Memory B cell (primary cell): Measurements from ENCODE around the gene LYSMD1.
A peak's percentile ranks its signal among the peaks of the same experiment; 100 is the strongest.
"Not testable (repeated sequence)": the region's sequence is repeated elsewhere in the genome, so short reads cannot be mapped to it uniquely, and the experiment has no call there.

Experiments
- ATAC-seq: fragments of 150-1000 bp; cut with Tn5 transposase; 2 replicates; pipeline ENCODE4 v1.10.0; 2021; ENCODE audit warnings: low read depth, mild to moderate bottlenecking, moderate library complexity
- DNase-seq, 2 donors: peaks; one replicate each; pipeline ENCODE4 v3.0.0; 2022; ENCODE audit warnings: low spot score in 2 of 2
- H3K27ac Mint-ChIP-seq: one replicate; pipeline ENCODE4 v1.8.0; 2022; ENCODE audit warnings: mild to moderate bottlenecking, moderate library complexity, mixed read lengths
- H3K27me3 Mint-ChIP-seq: one replicate; pipeline ENCODE4 v1.8.0; 2022; ENCODE audit warnings: mixed read lengths
- H3K36me3 Mint-ChIP-seq: one replicate; pipeline ENCODE4 v1.8.0; 2022; ENCODE audit warnings: mild to moderate bottlenecking, mixed read lengths
- H3K4me1 Mint-ChIP-seq: one replicate; pipeline ENCODE4 v1.8.0; 2022; ENCODE audit warnings: mixed read lengths
- H3K4me3 Mint-ChIP-seq: one replicate; pipeline ENCODE4 v1.8.0; 2022; ENCODE audit warnings: mild to moderate bottlenecking, moderate library complexity, mixed read lengths
- H3K9me3 Mint-ChIP-seq: one replicate; pipeline ENCODE4 v1.8.0; 2022; ENCODE audit warnings: mixed read lengths

The LYSMD1 gene

GRCh38 chr1:151165738-151166504 lies at the start of gene LYSMD1, which contains the start of gene SCNM1:
Gene LYSMD1 (minus strand): TSS chr1:151165902. CDS start chr1:151165258, 644 bp downstream.
Gene SCNM1 (plus strand): TSS chr1:151166144. CDS start chr1:151166153, 9 bp downstream.
- ATAC-seq (peak; percentile 96), DNase-seq (peak; percentile 86 to 93)
- Mint-ChIP-seq H3K36me3 (peaks cover 20% of the 10 kb centered on the region), H3K9me3 (no peaks in the 10 kb centered on the region), H3K27me3 (no peaks in the 10 kb centered on the region), H3K27ac (peak within 1 kb of the TSS; percentile 84), H3K4me3 (peak within 1 kb of the TSS; percentile 95), H3K4me1 (peaks cover 21% of the 10 kb centered on the region)

- no peaks in the 10 kb centered on the region for H3K9me3 Mint-ChIP-seq
- H3K4me3 Mint-ChIP-seq = no peak overlapping the region
- H3K4me1 Mint-ChIP-seq = peaks cover 7% of the 10 kb centered on the region
- DNase-seq = no peak
- ATAC-seq = no peak
- H3K27ac Mint-ChIP-seq = no peak overlapping the region
- H3K36me3 Mint-ChIP-seq = peaks cover 7% of the 10 kb centered on the region
- no peaks in the 10 kb centered on the region for H3K27me3 Mint-ChIP-seq
These were observed 47.9 kb upstream of the LYSMD1 start for GRCh38 chr1:151213560-151213959.

- no peak for ATAC-seq
- peaks cover 8% of the 10 kb centered on the region for H3K36me3 Mint-ChIP-seq
- no peaks in the 10 kb centered on the region for H3K9me3 Mint-ChIP-seq
- H3K27ac Mint-ChIP-seq = no peak overlapping the region
- H3K27me3 Mint-ChIP-seq = no peaks in the 10 kb centered on the region
- H3K4me1 Mint-ChIP-seq = peaks cover 7% of the 10 kb centered on the region
- H3K4me3 Mint-ChIP-seq = no peak overlapping the region
- DNase-seq = no peak
These were observed 46.4 kb upstream of the LYSMD1 start for GRCh38 chr1:151211972-151212705.

- Mint-ChIP-seq H3K4me3 (no peak overlapping the region), H3K36me3 (peaks cover 10% of the 10 kb centered on the region), H3K4me1 (peaks cover 6% of the 10 kb centered on the region), H3K27me3 (no peaks in the 10 kb centered on the region), H3K27ac (no peak overlapping the region), H3K9me3 (no peaks in the 10 kb centered on the region)
- ATAC-seq (no peak), DNase-seq (no peak)
These were observed 45.1 kb upstream of the LYSMD1 start for GRCh38 chr1:151210830-151211229.

- not testable (repeated sequence) for H3K9me3 Mint-ChIP-seq, H3K27me3 Mint-ChIP-seq, H3K27ac Mint-ChIP-seq, DNase-seq, H3K4me3 Mint-ChIP-seq, H3K36me3 Mint-ChIP-seq, ATAC-seq, H3K4me1 Mint-ChIP-seq
These were observed 39.8 kb upstream of the LYSMD1 start for GRCh38 chr1:151205381-151205965.

GRCh38 chr1:151199873-151200581 lies 34.3 kb upstream of the LYSMD1 start:
- peak overlapping the region; percentile 94 for H3K4me3 Mint-ChIP-seq
- ATAC-seq (no peak), DNase-seq (no peak)
- H3K27ac Mint-ChIP-seq = peak overlapping the region; percentile 96
- no peaks in the 10 kb centered on the region for H3K36me3 Mint-ChIP-seq
- no peaks in the 10 kb centered on the region for H3K27me3 Mint-ChIP-seq
- H3K4me1 Mint-ChIP-seq = peaks cover 25% of the 10 kb centered on the region
- H3K9me3 Mint-ChIP-seq = no peaks in the 10 kb centered on the region

- H3K27me3 Mint-ChIP-seq = no peaks in the 10 kb centered on the region
- H3K4me3 Mint-ChIP-seq = peak within 1 kb of the TSS; percentile 94
- H3K4me1 Mint-ChIP-seq = peaks cover 23% of the 10 kb centered on the region
- no peaks in the 10 kb centered on the region for H3K36me3 Mint-ChIP-seq
- peak within 1 kb of the TSS; percentile 96 for H3K27ac Mint-ChIP-seq
- no peaks in the 10 kb centered on the region for H3K9me3 Mint-ChIP-seq
- DNase-seq (peak; percentile 93 to 95), ATAC-seq (peak; percentile 92)
These were observed 32.8 kb upstream of the LYSMD1 start, which contains the start of gene PIP5K1A for GRCh38 chr1:151198254-151199127. Gene PIP5K1A (plus strand): TSS chr1:151198552. CDS start chr1:151198997, 445 bp downstream.

- DNase-seq (no peak), ATAC-seq (no peak)
- Mint-ChIP-seq H3K9me3 (no peaks in the 10 kb centered on the region), H3K27ac (peak overlapping the region; percentile 96), H3K4me1 (peaks cover 23% of the 10 kb centered on the region), H3K4me3 (peak overlapping the region; percentile 94), H3K36me3 (no peaks in the 10 kb centered on the region), H3K27me3 (no peaks in the 10 kb centered on the region)
These were observed 32.2 kb upstream of the LYSMD1 start for GRCh38 chr1:151197863-151198253.

GRCh38 chr1:151196292-151196800 lies 30.6 kb upstream of the LYSMD1 start:
- Mint-ChIP-seq H3K36me3 (no peaks in the 10 kb centered on the region), H3K27me3 (no peaks in the 10 kb centered on the region), H3K4me1 (peaks cover 20% of the 10 kb centered on the region), H3K4me3 (peak overlapping the region; percentile 77), H3K9me3 (no peaks in the 10 kb centered on the region), H3K27ac (no peak overlapping the region)
- peak; percentile 37 for ATAC-seq
- peak; percentile 21 to 49 for DNase-seq

- not testable (repeated sequence) for H3K36me3 Mint-ChIP-seq, H3K4me3 Mint-ChIP-seq, ATAC-seq, H3K27me3 Mint-ChIP-seq, DNase-seq, H3K27ac Mint-ChIP-seq, H3K9me3 Mint-ChIP-seq
- peaks cover 18% of the 10 kb centered on the region for H3K4me1 Mint-ChIP-seq
These were observed 29.3 kb upstream of the LYSMD1 start for GRCh38 chr1:151194894-151195594.

GRCh38 chr1:151193856-151194255 lies 28.2 kb upstream of the LYSMD1 start:
- Mint-ChIP-seq H3K27ac (no peak overlapping the region), H3K4me1 (peaks cover 16% of the 10 kb centered on the region)
- no peak for ATAC-seq

GRCh38 chr1:151193304-151193703 lies 27.6 kb upstream of the LYSMD1 start:
- ATAC-seq (no peak), DNase-seq (no peak)
- no peaks in the 10 kb centered on the region for H3K36me3 Mint-ChIP-seq
- no peaks in the 10 kb centered on the region for H3K27me3 Mint-ChIP-seq
- H3K27ac Mint-ChIP-seq = no peak overlapping the region
- H3K4me3 Mint-ChIP-seq = no peak overlapping the region
- H3K9me3 Mint-ChIP-seq = no peaks in the 10 kb centered on the region
- H3K4me1 Mint-ChIP-seq = peaks cover 21% of the 10 kb centered on the region

More at GRCh38 chr1:151193856-151194255, 28.2 kb upstream of the LYSMD1 start:
- Mint-ChIP-seq H3K9me3 (no peaks in the 10 kb centered on the region), H3K4me3 (no peak overlapping the region), H3K27me3 (no peaks in the 10 kb centered on the region), H3K36me3 (no peaks in the 10 kb centered on the region)
- DNase-seq = no peak
